Right ventricle myocardium inferior (tissue), 1 donor: ENCODE measurements around the gene CPLX3. TPM values are rescaled to one million over a fixed set of nuclear protein-coding genes. Genes with fewer than 3 reads are reported as not detected.

ENCODE experiments used
- ATAC-seq: fragments of 200-7000 bp; cut with Tn5 transposase; one replicate; pipeline ENCODE4 v1.9.1; 2020; ENCODE audit warnings: mild to moderate bottlenecking, moderate library complexity
- DNase-seq: peaks from one replicate; pipeline ENCODE4 v3.0.0; 2021; ENCODE audit errors: missing footprints
- intact Hi-C: fragments of 100-400 bp; cut with DNase I; formaldehyde crosslinking; loops from one replicate; pipeline ENCODE4 v1.11.0; 2022
- total RNA-seq: library from RNA; stranded (reverse); fragmentation: NEBNext Ultra II Directional; extraction: Animal tissue kit (Norgen Biotek cat#: 25700); gene quantifications from one replicate; pipeline ENCODE4 v1.2.1, GENCODE V29; 2021
- donor health status: DM: no; HTN: yes; CAD: no; lungs with severe emphysema.

Gene CPLX3
- total RNA-seq, 1 donor from 2014 or later = 2.8 TPM

GRCh38 chr15:74799255-74799855 is 27.1 kb upstream of the CPLX3 start:
- no peak for DNase-seq
- ATAC-seq = no peak
- intact Hi-C loops = loop anchor here (2.0 kb wide), 1 partner anchor 29 kb away; no protein-coding TSS in a partner anchor

DNA sequence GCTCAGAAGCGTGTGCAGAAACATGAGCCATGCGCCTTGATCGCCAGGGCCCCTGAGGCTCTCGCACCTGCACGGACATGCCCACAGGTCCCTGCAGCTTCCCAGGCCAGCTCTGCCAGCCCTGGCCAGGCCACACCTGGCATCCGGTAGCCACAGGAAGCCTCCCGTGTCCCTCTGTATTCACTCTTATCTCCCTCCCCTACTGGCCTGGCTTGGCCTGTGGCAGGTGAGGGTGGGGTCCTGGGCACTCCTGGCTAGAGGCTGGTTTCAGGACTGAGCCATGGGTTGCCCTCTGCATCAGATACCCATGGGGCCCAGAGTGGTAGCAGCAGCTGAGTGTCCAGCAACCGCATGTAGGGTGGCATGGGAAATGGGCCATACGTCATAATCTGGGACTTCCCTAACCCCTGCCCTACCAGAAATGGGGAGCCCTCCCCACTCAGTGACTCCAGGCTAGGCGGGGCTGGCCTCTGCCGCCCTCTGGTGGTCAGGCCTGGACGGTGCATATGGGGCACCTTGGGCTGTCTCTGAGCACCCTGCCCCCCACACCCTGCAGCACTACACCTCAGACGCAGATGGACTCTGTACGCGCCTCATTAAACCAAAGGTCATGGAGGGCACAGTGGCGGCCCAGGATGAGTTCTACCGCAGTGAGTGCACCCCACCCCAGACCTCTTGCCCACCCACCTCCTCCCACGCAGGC is 26.4 kb upstream of the CPLX3 start:
- intact Hi-C loops = loop anchor here (1.0 to 2.0 kb wide), 2 partner anchors 18 to 29 kb away; partner anchors contain the start of gene CSK
- ATAC-seq (peak; percentile 88), DNase-seq (peak; percentile 95)

DNA sequence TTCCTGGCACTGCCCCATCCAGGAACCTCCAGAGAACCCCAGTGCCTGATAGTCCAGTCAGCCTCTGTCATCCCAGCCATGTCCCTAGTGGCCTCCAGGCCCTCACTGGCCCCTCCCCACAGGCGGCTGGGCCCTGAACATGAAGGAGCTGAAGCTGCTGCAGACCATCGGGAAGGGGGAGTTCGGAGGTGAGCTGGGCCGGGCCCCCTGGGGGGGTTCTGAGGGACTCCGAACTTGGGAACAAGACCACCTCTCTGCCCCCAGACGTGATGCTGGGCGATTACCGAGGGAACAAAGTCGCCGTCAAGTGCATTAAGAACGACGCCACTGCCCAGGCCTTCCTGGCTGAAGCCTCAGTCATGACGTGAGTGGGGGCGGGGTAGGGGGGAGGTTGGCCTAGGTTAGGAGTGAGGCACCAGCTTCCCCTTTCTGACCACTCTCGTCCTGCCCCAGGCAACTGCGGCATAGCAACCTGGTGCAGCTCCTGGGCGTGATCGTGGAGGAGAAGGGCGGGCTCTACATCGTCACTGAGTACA is 25.8 kb upstream of the CPLX3 start:
- DNase-seq (no peak), ATAC-seq (no peak)
- intact Hi-C loops = loop anchor here (1.0 kb wide), 1 partner anchor 18 kb away; the partner anchor contains the start of gene CSK

DNA sequence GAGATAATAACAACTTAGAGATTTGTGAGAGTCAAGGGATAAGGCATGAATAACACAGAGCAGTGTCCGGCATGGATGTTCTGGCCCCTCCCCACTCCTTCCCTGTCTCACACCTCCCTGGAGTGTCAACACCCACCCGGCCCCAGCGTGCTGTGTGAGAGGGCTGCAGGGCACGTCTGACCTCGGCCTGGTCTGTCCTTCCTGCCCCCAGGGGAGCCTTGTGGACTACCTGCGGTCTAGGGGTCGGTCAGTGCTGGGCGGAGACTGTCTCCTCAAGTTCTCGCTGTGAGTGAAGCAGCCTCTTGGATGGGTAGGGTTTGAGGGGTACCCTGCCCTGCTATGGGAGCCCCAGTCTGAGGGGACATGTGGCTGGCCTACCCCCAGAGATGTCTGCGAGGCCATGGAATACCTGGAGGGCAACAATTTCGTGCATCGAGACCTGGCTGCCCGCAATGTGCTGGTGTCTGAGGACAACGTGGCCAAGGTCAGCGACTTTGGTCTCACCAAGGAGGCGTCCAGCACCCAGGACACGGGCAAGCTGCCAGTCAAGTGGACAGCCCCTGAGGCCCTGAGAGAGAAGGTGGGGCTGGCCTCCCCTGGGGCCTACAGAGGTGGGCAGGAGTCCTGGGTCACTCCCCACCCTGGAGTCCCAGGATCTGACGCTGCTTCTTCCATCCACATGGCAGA is 25.0 kb upstream of the CPLX3 start:
- no peak for ATAC-seq
- intact Hi-C loops = no loop called here

GRCh38 chr15:74802290-74802689 is 24.1 kb upstream of the CPLX3 start:
- DNase-seq = no peak
- intact Hi-C loops = no loop called here

More for the DNA sequence above, 25.0 kb upstream of the CPLX3 start:
- DNase-seq = no peak

DNA sequence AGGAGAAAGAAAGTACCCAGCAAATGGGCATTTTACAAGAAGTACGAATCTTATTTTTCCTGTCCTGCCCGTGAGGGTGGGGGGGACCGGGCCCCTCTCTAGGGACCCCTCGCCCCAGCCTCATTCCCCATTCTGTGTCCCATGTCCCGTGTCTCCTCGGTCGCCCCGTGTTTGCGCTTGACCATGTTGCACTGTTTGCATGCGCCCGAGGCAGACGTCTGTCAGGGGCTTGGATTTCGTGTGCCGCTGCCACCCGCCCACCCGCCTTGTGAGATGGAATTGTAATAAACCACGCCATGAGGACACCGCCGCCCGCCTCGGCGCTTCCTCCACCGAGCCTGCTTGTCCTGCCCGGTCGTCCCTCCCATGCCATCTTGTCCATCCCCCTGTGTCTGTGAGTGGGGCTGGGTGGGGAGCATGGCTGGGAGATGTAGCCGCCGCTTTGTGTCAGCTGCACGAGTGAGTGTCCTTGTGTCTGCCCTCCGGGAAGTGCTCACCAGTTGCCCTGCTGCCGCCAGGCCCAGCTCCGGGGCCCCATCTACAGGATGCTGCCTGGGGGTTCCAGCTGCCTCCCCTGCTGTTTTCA is 23.5 kb upstream of the CPLX3 start:
- intact Hi-C loops = no loop called here
- ATAC-seq (no peak), DNase-seq (no peak)

More at GRCh38 chr15:74802290-74802689, 24.1 kb upstream of the CPLX3 start:
- no peak for ATAC-seq

DNA sequence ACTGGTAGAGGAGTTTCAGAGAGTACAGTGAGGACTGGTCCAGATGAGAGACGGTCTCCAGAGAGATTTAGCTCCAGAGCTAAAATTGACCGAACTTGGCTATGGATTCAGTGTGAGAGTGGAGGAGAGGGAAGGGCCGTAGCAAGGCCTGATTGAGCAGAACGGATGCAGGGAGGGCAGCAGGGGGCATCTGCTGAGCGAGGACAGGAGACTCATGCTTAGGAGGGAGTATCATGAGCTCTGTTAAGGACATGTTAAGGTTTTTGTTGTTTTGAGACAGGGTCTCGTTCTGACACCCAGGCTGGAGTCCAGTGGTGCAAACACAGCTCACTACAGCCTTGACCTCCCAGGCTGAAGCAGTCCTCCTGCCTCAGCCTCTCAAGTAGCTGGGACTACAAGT is 21.5 kb upstream of the CPLX3 start:
- intact Hi-C loops = no loop called here
- DNase-seq (no peak), ATAC-seq (no peak)

DNA sequence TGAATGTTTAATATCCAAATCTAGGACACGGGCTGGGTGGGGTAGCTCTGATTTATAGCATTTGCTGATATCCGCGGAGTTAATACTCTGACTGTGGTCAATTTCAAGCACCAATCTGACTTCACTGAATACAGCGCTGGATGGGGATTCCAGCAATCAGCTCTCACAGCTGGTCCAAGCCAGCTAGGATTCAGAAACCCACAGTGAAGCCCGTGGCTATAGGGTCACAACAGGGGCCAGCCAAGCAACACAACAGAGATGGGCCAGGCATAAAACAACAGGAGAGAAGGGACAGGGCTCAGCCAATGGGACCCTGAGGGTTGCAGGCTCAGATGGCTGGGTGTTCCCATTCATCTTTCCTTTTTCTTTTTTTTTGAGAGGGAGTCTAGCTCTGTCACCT is 19.1 kb upstream of the CPLX3 start:
- intact Hi-C loops = no loop called here
- no peak for DNase-seq
- no peak for ATAC-seq

GRCh38 chr15:74808078-74808839 is 18.2 kb upstream of the CPLX3 start:
- DNase-seq = no peak
- intact Hi-C loops = no loop called here
- ATAC-seq = peak; percentile 47

DNA sequence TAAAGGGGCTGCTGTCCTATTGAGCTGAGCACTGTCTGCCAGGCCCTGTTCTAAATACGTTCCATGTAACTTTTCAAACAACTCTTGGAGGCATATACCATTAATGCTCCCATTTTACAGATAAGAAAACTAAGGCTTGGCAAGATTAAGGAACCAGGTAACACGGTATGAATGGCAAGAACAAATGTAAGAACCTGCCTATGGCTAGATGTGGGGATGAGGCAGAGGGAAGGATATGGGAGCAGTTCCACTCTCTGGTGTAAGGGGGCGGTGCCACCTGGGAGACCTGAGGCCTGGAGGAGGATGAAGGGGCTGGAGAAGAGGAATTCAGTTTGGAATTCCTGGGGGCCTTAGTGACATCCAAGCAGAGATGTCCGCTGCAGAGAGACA is 17.6 kb upstream of the CPLX3 start:
- DNase-seq = no peak
- ATAC-seq = no peak
- intact Hi-C loops = no loop called here

- no peak for DNase-seq
- intact Hi-C loops = no loop called here
- ATAC-seq = no peak
Measured at GRCh38 chr15:74809242-74809641, 17.2 kb upstream of the CPLX3 start.

DNA sequence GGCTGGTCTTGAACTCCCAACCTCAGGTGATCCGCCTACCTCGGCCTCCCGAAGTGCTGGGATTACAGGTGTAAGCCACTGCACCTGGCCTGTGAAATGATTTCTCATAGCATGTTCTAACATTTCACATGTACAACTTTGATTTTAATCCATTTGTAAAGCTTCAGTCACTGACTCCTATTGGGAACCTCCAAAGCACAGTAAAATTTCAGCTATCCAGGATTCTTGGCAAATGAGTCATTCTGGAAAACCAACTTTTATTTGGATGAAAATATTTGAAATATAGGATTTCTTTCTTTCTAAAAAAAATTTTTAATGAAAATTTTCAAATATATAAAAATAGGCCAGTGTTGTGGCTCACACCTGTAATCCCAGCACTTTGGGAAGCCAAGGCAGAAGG is 16.5 kb upstream of the CPLX3 start:
- ATAC-seq (no peak), DNase-seq (no peak)
- intact Hi-C loops = no loop called here

DNA sequence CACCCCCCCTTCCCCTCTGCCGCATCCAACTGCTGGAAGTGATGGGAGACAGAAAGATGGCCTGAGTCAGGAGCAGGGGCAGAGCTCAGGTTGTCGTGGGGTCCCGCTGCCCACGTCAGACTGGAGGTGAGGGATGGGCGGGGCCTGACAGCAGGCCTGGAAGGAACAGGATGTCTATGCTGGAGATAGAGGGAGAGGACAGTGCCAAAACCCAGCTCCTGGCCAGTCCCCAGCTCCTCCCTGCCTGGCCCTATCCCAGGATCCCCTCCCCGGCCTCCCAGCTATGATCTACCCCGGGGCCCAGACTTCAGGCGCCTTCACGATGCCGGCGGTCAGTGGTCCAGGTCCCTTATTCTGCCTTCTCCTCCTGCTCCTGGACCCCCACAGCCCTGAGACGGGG is 13.9 kb upstream of the CPLX3 start, which contains the start of gene LMAN1L:
Gene LMAN1L, plus strand, starts transcription at position 303 of the 400 bp plus-strand sequence. Its CDS starts 20 bp downstream, at position 323.
- intact Hi-C loops = no loop called here
- no peak for DNase-seq
- ATAC-seq = peak; percentile 53

DNA sequence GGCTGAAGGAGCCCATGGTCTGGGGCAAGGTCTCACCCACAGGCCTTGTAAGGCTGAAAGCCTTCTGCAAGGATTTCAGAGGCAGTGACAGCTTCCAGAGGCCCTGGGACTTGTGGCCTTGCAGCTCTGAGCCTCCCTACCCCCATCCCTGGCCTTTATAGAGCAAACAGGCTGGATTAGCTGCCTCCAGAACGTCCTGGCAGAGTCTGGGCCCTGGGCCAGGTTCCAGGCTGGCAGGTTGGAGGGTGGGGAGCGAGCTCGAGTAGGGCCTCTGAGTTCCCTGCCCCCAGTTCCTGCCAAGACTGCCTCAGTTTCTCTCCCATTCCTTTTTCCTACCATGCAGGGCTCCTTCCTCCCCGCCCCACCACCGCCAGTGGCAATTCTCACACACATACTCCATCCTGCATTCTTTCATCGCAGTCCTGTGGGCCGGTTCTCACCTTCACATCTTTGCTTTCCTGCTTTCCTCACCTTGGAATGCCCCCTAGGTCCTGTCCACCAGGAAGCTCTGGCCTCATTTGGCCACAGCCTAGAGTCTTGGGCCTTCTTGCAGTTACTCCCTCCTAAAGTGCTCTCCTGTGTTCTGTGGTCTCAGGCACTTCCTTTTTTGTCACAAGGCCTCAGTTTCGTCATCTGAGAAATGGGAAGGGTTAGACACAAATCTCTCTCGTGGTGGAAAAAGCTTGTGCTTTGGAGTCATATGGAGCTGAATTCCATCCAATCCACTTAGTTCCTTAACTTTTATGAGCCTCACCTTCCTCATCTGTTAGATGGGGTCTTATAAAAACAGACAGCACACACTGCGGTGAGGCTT is 11.1 kb upstream of the CPLX3 start:
- DNase-seq = no peak
- intact Hi-C loops = no loop called here
- ATAC-seq = peak; percentile 45

DNA sequence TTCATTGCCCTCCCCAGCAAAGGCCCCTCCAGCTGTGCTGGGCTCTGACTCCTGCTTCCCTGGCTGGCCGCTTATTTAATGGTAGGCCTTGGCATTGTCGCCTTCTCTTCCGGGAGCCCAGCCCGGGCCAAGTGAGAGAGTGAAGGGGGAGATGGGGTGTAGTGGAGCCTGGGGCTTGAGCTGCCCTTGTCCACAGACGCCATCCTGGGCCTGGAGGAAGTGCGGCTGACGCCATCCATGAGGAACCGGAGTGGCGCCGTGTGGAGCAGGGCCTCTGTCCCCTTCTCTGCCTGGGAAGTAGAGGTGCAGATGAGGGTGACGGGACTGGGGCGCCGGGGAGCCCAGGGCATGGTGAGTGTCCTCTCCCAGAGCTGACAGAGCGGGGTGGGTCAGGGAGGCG is 10.5 kb upstream of the CPLX3 start:
- ATAC-seq (no peak), DNase-seq (no peak)
- intact Hi-C loops = no loop called here

- ATAC-seq = no peak
- no peak for DNase-seq
- intact Hi-C loops = no loop called here
Measured at GRCh38 chr15:74816624-74817369, 9.6 kb upstream of the CPLX3 start.

DNA sequence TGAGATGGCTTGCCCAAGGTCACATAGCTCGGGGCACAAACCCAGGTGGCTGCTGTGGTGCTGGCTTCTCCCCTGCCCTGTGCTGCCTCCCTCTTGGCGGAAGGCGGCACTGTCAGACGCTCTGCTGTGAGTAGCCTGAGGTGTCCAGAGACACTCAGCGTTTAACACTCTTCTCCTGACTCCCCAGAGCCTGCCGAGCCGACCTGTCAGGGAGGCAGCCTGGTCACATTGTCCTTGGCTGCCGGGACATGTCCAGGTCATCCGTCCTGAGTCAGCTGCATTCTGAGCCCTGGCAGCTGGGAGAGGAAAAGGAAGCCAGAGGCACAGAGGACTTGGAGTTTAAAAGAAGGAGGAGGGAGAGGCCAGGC is 9.1 kb upstream of the CPLX3 start:
- ATAC-seq (peak; percentile 84), DNase-seq (no peak)
- intact Hi-C loops = no loop called here
